Thyroid gland (tissue), 4 donors: ENCODE results near the gene POLR2A.

Experiments
- CTCF ChIP-seq, 6 experiments: fragments of 200-600 bp in 3 of 6; fragments of 450-650 bp in 3 of 6; sonication (generic) in 3 of 6; IDR thresholded peaks; one replicate each; pipeline ENCODE4 v1.5.1; 2016 to 2019; ENCODE audit warnings: antibody characterized with exemption in 6 of 6, mild to moderate bottlenecking in 2 of 6, inconsistent platforms in 1 of 6, moderate library complexity in 1 of 6
- POLR2A ChIP-seq, 2 donors: fragments of 450-650 bp; IDR thresholded peaks; one replicate each; pipeline ENCODE4 v1.6.1; 2017; ENCODE audit warnings: antibody characterized with exemption in 2 of 2, mild to moderate bottlenecking in 2 of 2, moderate library complexity in 1 of 2

- TF ChIP-seq POLR2A (IDR thresholded peaks at IDR 0.05) (no peak), CTCF (IDR thresholded peaks at IDR 0.05) (no peak)
Measured at GRCh38 chr17:7509937-7510336, 25.8 kb downstream of the POLR2A start.
